K562 (cell line): ENCODE measurements around the gene SYNE1. TPM values are rescaled to one million over a fixed set of nuclear protein-coding genes. Genes with fewer than 3 reads are reported as not detected.

Experiments used
- ATAC-seq: fragments of 200-7000 bp; cut with Tn5 transposase; 3 replicates; pipeline ENCODE4 v1.9.1; 2020; ENCODE audit warnings: moderate library complexity
- BruUV-seq: library from RNA; stranded (reverse); fragments of 400-500 nt; replicated peaks from 2 replicates; lab custom pipeline; 2021; lab: Mats Ljungman, UMichigan
- CTCF ChIA-PET: fragments of 300-600 bp; formaldehyde crosslinking; extraction: SDS; loops from one replicate; lab custom pipeline; 2021; ENCODE audit warnings: low intra/inter-chr PET ratio; lab: Yijun Ruan, JAX
- POLR2A ChIA-PET: fragments of 300-600, 350-650 bp; sonication (Branson Sonifier 250); formaldehyde crosslinking; extraction: SDS; loops from one replicate; lab custom pipeline; 2021; ENCODE audit warnings: antibody characterized with exemption, inconsistent platforms; lab: Yijun Ruan, JAX
- DNase-seq, 4 experiments: peaks; one replicate each; pipeline versions ENCODE4 v3.0.0 to v3.0.0-alpha.2; 2011 to 2018; ENCODE audit warnings: low spot score in 3 of 4, mixed read lengths in 3 of 4; ENCODE audit errors: extremely low read depth in 1 of 4
- FAIRE-seq: peaks from 2 replicates; lab custom pipeline; 2011; peaks lifted over from hg19 to GRCh38; lab: Jason Lieb, UNC
- H2AFZ ChIP-seq: 2 replicates; pipeline ENCODE4 v1.6.0; 2011; ENCODE audit warnings: low read depth, low read length, control low read depth, inconsistent platforms
- H3K27ac ChIP-seq: fragments of 200-600 bp; 3 replicates; pipeline ENCODE4 v1.8.0; 2011; ENCODE audit warnings: low read depth, mild to moderate bottlenecking, control low read depth, inconsistent platforms, low read length, moderate library complexity, mixed read lengths; ENCODE audit errors: extremely low read depth
- H3K27me3 ChIP-seq, 2 experiments: fragments of 300-600 bp in 1 of 2; 2 replicates in 1 of 2; 3 replicates in 1 of 2; pipeline versions ENCODE4 v1.6.0 to v1.8.0; 2011; ENCODE audit warnings: inconsistent platforms in 2 of 2, low read length in 2 of 2, mild to moderate bottlenecking in 1 of 2, mixed read lengths in 1 of 2, moderate library complexity in 1 of 2; ENCODE audit not compliant: control insufficient read depth in 2 of 2, insufficient read depth in 2 of 2
- H3K36me3 ChIP-seq: fragments of 300-600 bp; 3 replicates; pipeline ENCODE4 v1.8.0; 2011; ENCODE audit warnings: mild to moderate bottlenecking, low read length, inconsistent platforms; ENCODE audit not compliant: control insufficient read depth, insufficient read depth
- H3K4me1 ChIP-seq, 2 experiments: fragments of 200-600 bp in 1 of 2; replicated peaks in 1 of 2; 2 replicates in 1 of 2; 3 replicates in 1 of 2; pipeline versions ENCODE4 v1.5.1 to v1.8.0; 2011; ENCODE audit warnings: inconsistent platforms in 2 of 2, low read length in 2 of 2, mild to moderate bottlenecking in 1 of 2, mixed read lengths in 1 of 2, moderate library complexity in 1 of 2; ENCODE audit not compliant: control insufficient read depth in 2 of 2, insufficient read depth in 2 of 2
- H3K4me2 ChIP-seq: 2 replicates; pipeline ENCODE4 v1.6.1; 2011; ENCODE audit warnings: low read length, control low read depth, inconsistent platforms, mixed read lengths; ENCODE audit not compliant: insufficient read depth
- H3K4me3 ChIP-seq: fragments of 200-600 bp; sonication (generic), shearing (Covaris generic); 2 replicates; pipeline ENCODE4 v1.5.1; 2016; ENCODE audit warnings: control low read depth, inconsistent platforms
- H3K79me2 ChIP-seq: fragments of 200-600 bp; 3 replicates; pipeline ENCODE4 v1.8.0; 2011; ENCODE audit warnings: low read length, inconsistent platforms; ENCODE audit not compliant: control insufficient read depth, insufficient read depth
- H3K9ac ChIP-seq, 2 experiments: 2 replicates each; pipeline versions ENCODE4 v1.6.0 to v1.6.1; 2011; ENCODE audit warnings: low read depth in 2 of 2, low read length in 2 of 2, control low read depth in 1 of 2, inconsistent platforms in 1 of 2, mild to moderate bottlenecking in 1 of 2, mixed read lengths in 1 of 2; ENCODE audit not compliant: insufficient read depth in 1 of 2
- H3K9me1 ChIP-seq: one replicate; pipeline ENCODE4 v1.6.0; 2011; ENCODE audit warnings: inconsistent platforms, mild to moderate bottlenecking, low read length, moderate library complexity; ENCODE audit not compliant: control insufficient read depth, insufficient read depth
- H3K9me3 ChIP-seq: replicated peaks from 2 replicates; pipeline ENCODE4 v1.5.1; 2011; ENCODE audit warnings: low read depth, low read length, inconsistent platforms; ENCODE audit not compliant: control insufficient read depth, insufficient read depth
- H4K20me1 ChIP-seq: replicated peaks from 2 replicates; pipeline ENCODE4 v1.6.1; 2011; ENCODE audit warnings: low read length, inconsistent platforms, mixed read lengths; ENCODE audit not compliant: control insufficient read depth, insufficient read depth
- CREB5 ChIP-seq: fragments of 250-450 bp; sonication (Bioruptor Pico); IDR thresholded peaks from 2 replicates; pipeline ENCODE4 v1.5.0; 2020; ENCODE audit warnings: mild to moderate bottlenecking
- FOS ChIP-seq: IDR thresholded peaks from 3 replicates; pipeline ENCODE4 v1.6.1; 2011; ENCODE audit not compliant: insufficient read length; ENCODE audit errors: extremely low read depth
- ILK ChIP-seq: fragments of 450-650 bp; IDR thresholded peaks from 2 replicates; pipeline ENCODE4 v1.6.1; 2016; ENCODE audit warnings: missing genetic modification characterization, low read depth, mild to moderate bottlenecking, missing compliant biosample characterization, moderate library complexity, borderline replicate concordance
- PML ChIP-seq: IDR thresholded peaks from 2 replicates; pipeline ENCODE4 v1.6.1; 2012; ENCODE audit warnings: low read length, inconsistent platforms
- RAD21 ChIP-seq, 2 experiments: fragments of 250-450 bp in 1 of 2; fragments of 450-650 bp in 1 of 2; sonication (Bioruptor Pico) in 1 of 2; formaldehyde crosslinking in 1 of 2; IDR thresholded peaks in 1 of 2; conservative IDR thresholded peaks in 1 of 2; 2 replicates each; pipeline versions ENCODE4 v1.4.0 to v1.8.0; 2020 to 2022; ENCODE audit warnings: mild to moderate bottlenecking in 2 of 2, moderate library complexity in 1 of 2
- RBM15 ChIP-seq: fragments of 200-400 bp; formaldehyde crosslinking; IDR thresholded peaks from 2 replicates; pipeline ENCODE4 v1.6.1; 2018; ENCODE audit warnings: mild to moderate bottlenecking, low read length, moderate library complexity; ENCODE audit not compliant: insufficient read depth
- SMAD2 ChIP-seq: fragments of 150-350 bp; IDR thresholded peaks from 2 replicates; pipeline ENCODE4 v1.6.1; 2014; ENCODE audit warnings: low read depth, mild to moderate bottlenecking, low read length
- ZNF124 ChIP-seq: sonication (generic); formaldehyde crosslinking; IDR thresholded peaks from 2 replicates; pipeline ENCODE4 v1.8.1; 2022; ENCODE audit warnings: missing genetic modification reagents
- WGBS: fragments of 100-300 bp; shearing (Covaris generic); methylation state at CpG from one replicate; pipeline ENCODE4 v1.1.6; 2016; ENCODE audit warnings: low coverage, mixed read lengths; ENCODE audit not compliant: insufficient coverage; ENCODE audit errors: missing lambda C conversion rate; 5-methylcytosine and 5-hydroxymethylcytosine counted together
- in situ Hi-C: fragments of 300-500 bp; cut with MboI; formaldehyde crosslinking; loops from 4 replicates; pipeline ENCODE4 v1.15.0; 2018; ENCODE audit warnings: inconsistent platforms, mixed read lengths
- intact Hi-C: fragments of 100-400 bp; cut with micrococcal nuclease; formaldehyde crosslinking; loops from 2 replicates; pipeline ENCODE4 v1.14.2; 2022
- polyA plus RNA-seq, 8 experiments: library from polyadenylated mRNA; depleted of rRNA in 4 of 8; stranded (reverse) in 5 of 8; unstranded in 3 of 8; fragments of >200 nt; fragmentation: Nextera tagmentation in 2 of 8; fragmentation: Illumina TruSeq in 1 of 8; extraction: Ambion mirVana in 2 of 8; extraction: Trizol in 1 of 8; gene quantifications; 2 replicates each; pipeline versions ENCODE4 v1.2.1 to v1.2.3, GENCODE V29; 2011 to 2014; ENCODE audit warnings: inconsistent platforms in 1 of 8, missing spikeins in 1 of 8
- total RNA-seq, 7 experiments: library from RNA; depleted of rRNA in 6 of 7; stranded (reverse); fragments of >200 nt in 6 of 7; fragmentation: Illumina TruSeq in 2 of 7; extraction: Trizol in 2 of 7; gene quantifications; 2 replicates each; pipeline versions ENCODE4 v1.2.1 to v1.2.3, GENCODE V29; 2011 to 2021; ENCODE audit warnings: low replicate concordance in 1 of 7

Gene SYNE1
- total and polyA plus RNA-seq, 9 of the 15 experiments (the other 6 are each of a cell fraction or from before 2014, with no cell fraction given) = under 0.01 to 0.42 (median 0.08) TPM; not detected in 1

- BruUV-seq = no TSS peak
- H3K27ac ChIP-seq = no peak overlapping the region
- intact Hi-C loops (no loop called here), in situ Hi-C loops (no loop called here)
- no peaks in the 10 kb centered on the region for H3K9me1 ChIP-seq
- 0% methylated on average over 1 of the region's 1 CpG for WGBS
- TF ChIP-seq ILK (tag) (no peak), CREB5 (CRISPR knock-in tag) (no peak), FOS (no peak), RBM15 (no peak), SMAD2 (no peak), RAD21 (CRISPR knock-in tag; conservative IDR thresholded peaks at IDR 0.05 in 1 of 2, IDR thresholded peaks at IDR 0.05 in 1 of 2) (peak in 1 of 2 experiments; percentile 40; a peak in 1 of 4 replicates), ZNF124 (CRISPR knock-in tag) (no peak), PML (no peak)
- H3K9ac ChIP-seq = no peak overlapping the region
- FAIRE-seq = no peak
- H3K9me3 ChIP-seq = peaks cover 3% of the 10 kb centered on the region
- H4K20me1 ChIP-seq = no peaks in the 10 kb centered on the region
- H3K27me3 ChIP-seq = no peaks in the 10 kb centered on the region
- no peak for ATAC-seq
- DNase-seq = no peak
- ChIA-PET POLR2A (no interaction called here), CTCF (no interaction called here)
- no peaks in the 10 kb centered on the region for H3K36me3 ChIP-seq
- no peak overlapping the region for H2AFZ ChIP-seq
- H3K4me1 ChIP-seq = no peaks in the 10 kb centered on the region
- no peak overlapping the region for H3K4me3 ChIP-seq
- H3K79me2 ChIP-seq = no peaks in the 10 kb centered on the region
- H3K4me2 ChIP-seq = no peak overlapping the region
These were observed 32.7 kb upstream of the SYNE1 start for GRCh38 chr6:152669895-152670294.
